Measurements from ENCODE around the gene MPPED2.

GRCh38 chr11:30619767-30620166 lies 33.6 kb upstream of the MPPED2 start:
- TF ChIP-seq CTCF (IDR thresholded peaks at IDR 0.05; ENCODE audit: poor library complexity) (no peak), EZH2 (IDR thresholded peaks at IDR 0.05; ENCODE audit: borderline replicate concordance) (no peak), EZH2phosphoT487 (IDR thresholded peaks at IDR 0.05; ENCODE audit: low read depth, severe bottlenecking, unreplicated experiment) (no peak)

Data from hepatocyte (in vitro differentiated cells).